Keratinocyte (primary cell): Measurements from ENCODE around the gene PLA2G2D. TPM values are rescaled to one million over a fixed set of nuclear protein-coding genes. Genes with fewer than 3 reads are reported as not detected.

ENCODE experiments used
- DNase-seq: peaks from one replicate; pipeline ENCODE4 v3.0.0-alpha.2; 2011; ENCODE audit warnings: low read depth, missing footprints, low spot score
- FAIRE-seq: peaks from 2 replicates; lab custom pipeline; 2011; peaks lifted over from hg19 to GRCh38; lab: Jason Lieb, UNC
- H2AFZ ChIP-seq: 2 replicates; pipeline ENCODE4 v1.6.0; 2012; ENCODE audit warnings: low read length, control low read depth, inconsistent platforms; ENCODE audit not compliant: control insufficient read depth
- H3K27ac ChIP-seq: 2 replicates; pipeline ENCODE4 v1.5.1; 2011; ENCODE audit warnings: low read length; ENCODE audit not compliant: control insufficient read depth, insufficient read depth
- H3K27me3 ChIP-seq: 3 replicates; pipeline ENCODE4 v1.6.0; 2011; ENCODE audit warnings: low read length; ENCODE audit not compliant: control insufficient read depth, insufficient read depth; ENCODE audit errors: extremely low read depth
- H3K36me3 ChIP-seq, 2 experiments: 2 replicates in 1 of 2; 3 replicates in 1 of 2; pipeline ENCODE4 v1.5.1; 2011; ENCODE audit warnings: low read length in 2 of 2, mild to moderate bottlenecking in 1 of 2; ENCODE audit not compliant: control insufficient read depth in 2 of 2, insufficient read depth in 2 of 2; ENCODE audit errors: extremely low read depth in 1 of 2
- H3K4me1 ChIP-seq: 3 replicates; pipeline ENCODE4 v1.5.1; 2011; ENCODE audit warnings: low read length; ENCODE audit not compliant: control insufficient read depth, insufficient read depth; ENCODE audit errors: extremely low read depth
- H3K4me2 ChIP-seq: 3 replicates; pipeline ENCODE4 v1.6.0; 2011; ENCODE audit warnings: low read depth, low read length; ENCODE audit not compliant: control insufficient read depth, insufficient read depth; ENCODE audit errors: extremely low read depth
- H3K4me3 ChIP-seq, 3 experiments: fragments of 200-600 bp in 1 of 3; sonication (generic) in 1 of 3; 2 replicates in 2 of 3; 3 replicates in 1 of 3; pipeline ENCODE4 v1.5.1; 2011 to 2016; ENCODE audit warnings: low read length in 3 of 3, mild to moderate bottlenecking in 3 of 3, control low read depth in 2 of 3, inconsistent platforms in 1 of 3, low read depth in 1 of 3, mixed read lengths in 1 of 3, mixed run types in 1 of 3, moderate library complexity in 1 of 3; ENCODE audit not compliant: control insufficient read depth in 2 of 3, insufficient read depth in 2 of 3; ENCODE audit errors: extremely low read depth in 1 of 3
- H3K79me2 ChIP-seq: 2 replicates; pipeline ENCODE4 v1.6.0; 2012; ENCODE audit warnings: low read length; ENCODE audit not compliant: control insufficient read depth, insufficient read depth
- H3K9ac ChIP-seq: 3 replicates; pipeline ENCODE4 v1.6.0; 2011; ENCODE audit warnings: low read length; ENCODE audit not compliant: control insufficient read depth, insufficient read depth; ENCODE audit errors: extremely low read depth
- H3K9me1 ChIP-seq: 3 replicates; pipeline ENCODE4 v1.6.0; 2011; ENCODE audit warnings: low read length; ENCODE audit not compliant: control insufficient read depth, insufficient read depth; ENCODE audit errors: extremely low read depth
- H3K9me3 ChIP-seq: 2 replicates; pipeline ENCODE4 v1.5.1; 2012; ENCODE audit warnings: low read depth, low read length; ENCODE audit not compliant: control insufficient read depth
- H4K20me1 ChIP-seq: 3 replicates; pipeline ENCODE4 v1.6.0; 2011; ENCODE audit warnings: low read length; ENCODE audit not compliant: control insufficient read depth, insufficient read depth; ENCODE audit errors: extremely low read depth
- EZH2 ChIP-seq: IDR thresholded peaks from one replicate; pipeline ENCODE4 v1.6.1; 2012; ENCODE audit warnings: inconsistent platforms, mild to moderate bottlenecking, low read length, moderate library complexity
- dilution Hi-C: fragments of 300-500 bp; cut with MboI; formaldehyde crosslinking; loops from one replicate; pipeline ENCODE4 v1.7.0; 2020; ENCODE audit warnings: low sequenced_read_pairs; ENCODE audit not compliant: extremely low pct_ligation_motif_present
- polyA plus RNA-seq, 5 experiments: library from polyadenylated mRNA; depleted of rRNA in 3 of 5; stranded (reverse) in 3 of 5; stranded (forward) in 1 of 5; unstranded in 1 of 5; fragments of >200 nt; gene quantifications; 1 replicate in 1 of 5; 2 replicates in 3 of 5; 3 replicates in 1 of 5; pipeline versions ENCODE4 v1.2.1 to v1.2.3, GENCODE V29; 2011 to 2012; ENCODE audit warnings: missing spikeins in 2 of 5, low read depth in 1 of 5, low replicate concordance in 1 of 5
- TF ChIP-seq, protein P1 (sequence below), 3 experiments: IDR thresholded peaks in 1 of 3; conservative IDR thresholded peaks in 1 of 3; optimal IDR thresholded peaks in 1 of 3; 2 replicates in 2 of 3; 3 replicates in 1 of 3; pipeline versions ENCODE3 to v1.5.1; 2011; ENCODE audit warnings: low read length in 3 of 3, mild to moderate bottlenecking in 3 of 3, moderate library complexity in 2 of 3, control low read depth in 1 of 3, inconsistent platforms in 1 of 3; ENCODE audit not compliant: insufficient read depth in 2 of 3; ENCODE audit errors: extremely low read depth in 1 of 3

PLA2G2D gene
- polyA plus RNA-seq, 1 donor (not counting 4 experiments of a cell fraction or from before 2014, with no cell fraction given) = not detected

- H2AFZ ChIP-seq = no peak overlapping the region
- H3K9ac ChIP-seq = no peak overlapping the region
- dilution Hi-C loops = no loop called here
- H4K20me1 ChIP-seq = no peaks in the 10 kb centered on the region
- no peaks in the 10 kb centered on the region for H3K79me2 ChIP-seq
- no peak overlapping the region for H3K4me3 ChIP-seq
- TF ChIP-seq EZH2 = no peak
- TF ChIP-seq, protein P1, sequence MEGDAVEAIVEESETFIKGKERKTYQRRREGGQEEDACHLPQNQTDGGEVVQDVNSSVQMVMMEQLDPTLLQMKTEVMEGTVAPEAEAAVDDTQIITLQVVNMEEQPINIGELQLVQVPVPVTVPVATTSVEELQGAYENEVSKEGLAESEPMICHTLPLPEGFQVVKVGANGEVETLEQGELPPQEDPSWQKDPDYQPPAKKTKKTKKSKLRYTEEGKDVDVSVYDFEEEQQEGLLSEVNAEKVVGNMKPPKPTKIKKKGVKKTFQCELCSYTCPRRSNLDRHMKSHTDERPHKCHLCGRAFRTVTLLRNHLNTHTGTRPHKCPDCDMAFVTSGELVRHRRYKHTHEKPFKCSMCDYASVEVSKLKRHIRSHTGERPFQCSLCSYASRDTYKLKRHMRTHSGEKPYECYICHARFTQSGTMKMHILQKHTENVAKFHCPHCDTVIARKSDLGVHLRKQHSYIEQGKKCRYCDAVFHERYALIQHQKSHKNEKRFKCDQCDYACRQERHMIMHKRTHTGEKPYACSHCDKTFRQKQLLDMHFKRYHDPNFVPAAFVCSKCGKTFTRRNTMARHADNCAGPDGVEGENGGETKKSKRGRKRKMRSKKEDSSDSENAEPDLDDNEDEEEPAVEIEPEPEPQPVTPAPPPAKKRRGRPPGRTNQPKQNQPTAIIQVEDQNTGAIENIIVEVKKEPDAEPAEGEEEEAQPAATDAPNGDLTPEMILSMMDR (optimal IDR thresholded peaks at IDR 0.05 in 1 of 3, IDR thresholded peaks at IDR 0.05 in 1 of 3, conservative IDR thresholded peaks at IDR 0.05 in 1 of 3; ENCODE audit: extremely low read depth in 1 of 3, insufficient read depth in 2 of 3, low read length in 3 of 3) = no peak
- no peaks in the 10 kb centered on the region for H3K9me1 ChIP-seq
- no peak overlapping the region for H3K4me2 ChIP-seq
- H3K27me3 ChIP-seq = no peaks in the 10 kb centered on the region
- DNase-seq = no peak
- H3K9me3 ChIP-seq = no peaks in the 10 kb centered on the region
- H3K4me1 ChIP-seq = peaks cover 13% of the 10 kb centered on the region
- no peak for FAIRE-seq
- no peak overlapping the region for H3K27ac ChIP-seq
- no peaks in the 10 kb centered on the region for H3K36me3 ChIP-seq
Observed at GRCh38 chr1:20111452-20111851, 7.9 kb downstream of the PLA2G2D start.

GRCh38 chr1:20110679-20111078 lies 8.7 kb downstream of the PLA2G2D start:
- no peaks in the 10 kb centered on the region for H3K9me3 ChIP-seq
- H4K20me1 ChIP-seq = no peaks in the 10 kb centered on the region
- peak overlapping the region; percentile 94 for H2AFZ ChIP-seq
- H3K9me1 ChIP-seq = no peaks in the 10 kb centered on the region
- dilution Hi-C loops = no loop called here
- peak overlapping the region; percentile 85 for H3K27ac ChIP-seq
- DNase-seq (peak; percentile 76), FAIRE-seq (peak; percentile 98)
- H3K4me3 ChIP-seq = no peak overlapping the region
- no peak for TF ChIP-seq EZH2
- TF ChIP-seq, protein P1 (optimal IDR thresholded peaks at IDR 0.05 in 1 of 3, IDR thresholded peaks at IDR 0.05 in 1 of 3, conservative IDR thresholded peaks at IDR 0.05 in 1 of 3; ENCODE audit: extremely low read depth in 1 of 3, insufficient read depth in 2 of 3, low read length in 3 of 3) = peak in 1 of 3 experiments; percentile 8
- no peaks in the 10 kb centered on the region for H3K36me3 ChIP-seq
- H3K4me1 ChIP-seq = peaks cover 13% of the 10 kb centered on the region
- peak overlapping the region; percentile 59 for H3K4me2 ChIP-seq
- no peaks in the 10 kb centered on the region for H3K27me3 ChIP-seq
- H3K9ac ChIP-seq = peak overlapping the region; percentile 36
- no peaks in the 10 kb centered on the region for H3K79me2 ChIP-seq
